T-helper 17 cell (primary cell): Measurements from ENCODE around the gene SKI. TPM values are rescaled to one million over a fixed set of nuclear protein-coding genes. Genes with fewer than 3 reads are reported as not detected.
"Not testable (repeated sequence)": the region's sequence is repeated elsewhere in the genome, so short reads cannot be mapped to it uniquely, and the experiment has no call there.

ENCODE experiments used
- ATAC-seq: fragments of 150-1000 bp; cut with Tn5 transposase; 2 replicates; pipeline ENCODE4 v1.10.0; 2021; ENCODE audit warnings: mild to moderate bottlenecking, moderate library complexity
- DNase-seq, 3 donors: peaks; one replicate each; pipeline versions ENCODE4 v3.0.0 to v3.0.0-alpha.2; 2020 to 2021
- H3K9me3 ChIP-seq: one replicate; pipeline ENCODE4 v1.7.0; 2013; ENCODE audit warnings: low read length, mild to moderate bottlenecking; ENCODE audit not compliant: control insufficient read depth, poor library complexity, severe bottlenecking
- H3K27ac Mint-ChIP-seq: one replicate; pipeline ENCODE4 v1.8.0; 2022; ENCODE audit warnings: mild to moderate bottlenecking, moderate library complexity, mixed read lengths
- H3K27me3 Mint-ChIP-seq: one replicate; pipeline ENCODE4 v1.8.0; 2022; ENCODE audit warnings: mixed read lengths
- H3K36me3 Mint-ChIP-seq: one replicate; pipeline ENCODE4 v1.8.0; 2022; ENCODE audit warnings: low read depth, mixed read lengths
- H3K4me1 Mint-ChIP-seq: one replicate; pipeline ENCODE4 v1.8.0; 2022; ENCODE audit warnings: mild to moderate bottlenecking, mixed read lengths
- H3K4me3 Mint-ChIP-seq: one replicate; pipeline ENCODE4 v1.8.0; 2022; ENCODE audit warnings: mild to moderate bottlenecking, moderate library complexity, mixed read lengths
- total RNA-seq, 4 donors: library from RNA in 2 of 4; stranded (reverse) in 2 of 4; gene quantifications; one replicate each; pipeline ENCODE4 v1.2.3 and lab custom pipeline; 2022 to 2026

SKI gene
- total RNA-seq, 2 donors from 2014 or later = 183 to 215 TPM

DNA sequence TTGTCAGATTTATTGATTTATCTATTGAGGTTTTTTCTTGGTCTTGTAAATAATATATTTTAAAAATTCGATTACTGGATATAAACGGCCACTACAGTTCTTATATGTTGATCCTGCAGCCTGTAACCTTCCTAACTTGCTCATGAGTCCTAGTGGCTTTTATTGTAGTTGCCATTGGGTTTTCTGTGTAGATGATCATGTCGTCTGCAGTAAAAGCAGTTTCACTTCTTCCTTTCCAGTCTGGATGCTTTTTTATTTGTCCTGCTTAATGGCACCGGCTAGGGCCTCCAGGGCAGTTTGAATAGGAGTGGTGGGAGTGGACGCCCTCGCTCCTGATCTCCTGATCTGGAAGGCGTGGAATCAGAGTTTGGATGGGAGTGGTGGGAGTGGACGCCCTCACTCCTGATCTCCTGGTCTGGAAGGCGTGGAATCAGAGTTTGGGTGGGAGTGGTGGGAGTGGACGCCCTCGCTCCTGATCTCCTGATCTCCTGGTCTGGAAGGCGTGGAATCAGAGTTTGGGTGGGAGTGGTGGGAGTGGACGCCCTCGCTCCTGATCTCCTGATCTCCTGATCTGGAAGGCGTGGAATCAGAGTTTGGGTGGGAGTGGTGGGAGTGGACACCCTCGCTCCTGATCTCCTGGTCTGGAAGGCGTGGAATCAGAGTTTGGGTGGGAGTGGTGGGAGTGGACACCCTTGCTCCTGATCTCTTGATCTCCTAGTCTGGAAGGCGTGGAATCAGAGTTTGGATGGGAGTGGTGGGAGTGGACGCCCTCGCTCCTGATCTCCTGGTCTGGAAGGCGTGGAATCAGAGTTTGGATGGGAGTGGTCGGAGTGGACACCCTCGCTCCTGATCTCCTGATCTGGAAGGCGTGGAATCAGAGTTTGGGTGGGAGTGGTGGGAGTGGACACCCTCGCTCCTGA is 33.6 kb downstream of the SKI start:
- Mint-ChIP-seq H3K4me1 (peaks cover 47% of the 10 kb centered on the region), H3K4me3 (peak overlapping the region; percentile 28), H3K27ac (peak overlapping the region; percentile 24)
- not testable (repeated sequence) for H3K27me3 Mint-ChIP-seq, DNase-seq, ATAC-seq, H3K36me3 Mint-ChIP-seq, H3K9me3 ChIP-seq

DNA sequence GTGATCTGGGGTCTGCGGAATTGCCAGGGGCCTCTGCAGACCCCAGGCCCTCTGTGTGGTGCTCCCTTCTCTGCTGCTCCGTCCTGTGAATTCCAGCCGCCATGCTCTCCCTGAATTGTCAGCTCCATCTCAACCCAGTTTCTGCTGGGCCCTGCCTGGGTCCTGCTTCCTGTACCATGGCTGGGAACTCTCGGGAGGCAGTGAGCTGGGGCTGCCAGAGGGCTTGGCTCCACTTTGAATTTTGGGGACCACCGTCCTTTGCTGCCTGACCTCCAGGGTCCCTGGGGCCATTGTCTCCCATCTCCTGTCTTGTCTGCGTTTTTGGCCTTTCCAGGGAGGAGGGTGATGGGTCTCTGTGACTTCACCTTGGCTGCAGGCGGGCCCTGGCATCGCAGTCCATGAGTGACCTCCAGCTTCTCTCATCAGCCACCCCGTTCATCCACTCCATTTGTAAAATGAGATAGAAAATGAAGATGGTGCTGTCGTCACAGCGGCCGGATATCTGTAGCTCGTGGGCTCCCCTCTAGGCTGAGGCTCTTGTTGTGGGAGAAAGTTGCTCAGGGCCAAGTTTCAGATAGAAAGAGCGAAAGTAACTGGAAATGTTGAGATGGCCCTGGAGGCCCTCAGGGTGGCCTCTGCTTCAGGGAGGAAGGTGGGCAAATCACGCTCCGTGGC is 38.3 kb downstream of the SKI start:
- no peaks in the 10 kb centered on the region for H3K9me3 ChIP-seq
- H3K4me3 Mint-ChIP-seq = peak overlapping the region; percentile 66
- peaks cover 47% of the 10 kb centered on the region for H3K4me1 Mint-ChIP-seq
- peaks cover 3% of the 10 kb centered on the region for H3K36me3 Mint-ChIP-seq
- DNase-seq (no peak), ATAC-seq (no peak)
- peak overlapping the region; percentile 68 for H3K27ac Mint-ChIP-seq
- no peaks in the 10 kb centered on the region for H3K27me3 Mint-ChIP-seq

DNA sequence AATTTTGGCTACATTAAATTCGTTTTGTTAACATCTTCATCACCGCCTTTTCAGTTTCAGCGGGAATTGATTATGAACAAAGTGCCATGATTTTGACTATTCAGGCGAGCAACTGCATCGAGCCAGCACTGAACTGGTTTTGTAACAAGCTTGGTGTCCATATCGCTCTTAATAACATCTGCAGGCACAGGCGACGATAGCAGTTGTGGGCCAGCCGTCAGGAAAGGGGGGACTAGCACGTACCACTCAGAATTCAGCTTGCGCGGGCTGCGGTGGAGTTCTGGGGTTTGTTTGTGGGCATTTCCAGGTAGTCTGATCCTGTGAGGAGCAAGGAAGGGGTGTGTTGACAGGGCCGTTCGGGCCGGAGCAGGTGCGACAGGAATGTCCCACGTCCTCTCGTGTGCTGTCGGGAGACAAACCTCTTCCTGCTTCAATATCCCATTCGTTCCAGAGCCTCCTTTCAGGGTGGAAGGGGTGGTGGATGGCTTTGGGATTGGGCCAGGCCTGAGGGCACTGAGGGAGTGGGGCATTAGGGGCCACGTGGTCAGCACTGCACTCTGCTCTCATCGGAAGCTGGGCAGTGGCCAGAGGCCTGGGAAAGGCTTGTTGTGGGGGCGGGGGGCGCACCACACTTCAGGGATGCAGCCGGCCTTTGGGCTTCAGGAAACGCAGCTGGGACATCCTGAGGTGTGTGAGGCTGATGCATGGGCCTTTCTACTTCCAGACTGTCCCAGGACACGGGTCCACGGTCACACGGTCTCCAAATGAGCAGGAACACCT is 39.1 kb downstream of the SKI start:
- Mint-ChIP-seq H3K4me1 (peaks cover 47% of the 10 kb centered on the region), H3K4me3 (peak overlapping the region; percentile 66), H3K27me3 (no peaks in the 10 kb centered on the region), H3K27ac (peak overlapping the region; percentile 68), H3K36me3 (peaks cover 3% of the 10 kb centered on the region)
- no peaks in the 10 kb centered on the region for H3K9me3 ChIP-seq
- DNase-seq (no peak), ATAC-seq (no peak)

- peak; percentile 7 for ATAC-seq
- peaks cover 3% of the 10 kb centered on the region for H3K36me3 Mint-ChIP-seq
- H3K4me1 Mint-ChIP-seq = peaks cover 47% of the 10 kb centered on the region
- DNase-seq = no peak
- no peaks in the 10 kb centered on the region for H3K27me3 Mint-ChIP-seq
- no peaks in the 10 kb centered on the region for H3K9me3 ChIP-seq
- peak overlapping the region; percentile 54 for H3K27ac Mint-ChIP-seq
- H3K4me3 Mint-ChIP-seq = peak overlapping the region; percentile 56
These were observed 39.7 kb downstream of the SKI start for GRCh38 chr1:2267862-2268261.

GRCh38 chr1:2268285-2269056 is 40.4 kb downstream of the SKI start:
- Mint-ChIP-seq H3K4me1 (peaks cover 48% of the 10 kb centered on the region), H3K36me3 (peaks cover 3% of the 10 kb centered on the region), H3K4me3 (peak overlapping the region; percentile 56), H3K27me3 (no peaks in the 10 kb centered on the region), H3K27ac (peak overlapping the region; percentile 53)
- no peaks in the 10 kb centered on the region for H3K9me3 ChIP-seq
- ATAC-seq = peak; percentile 13
- no peak for DNase-seq

- DNase-seq (no peak), ATAC-seq (no peak)
- H3K27me3 Mint-ChIP-seq = no peaks in the 10 kb centered on the region
- peaks cover 52% of the 10 kb centered on the region for H3K4me1 Mint-ChIP-seq
- H3K36me3 Mint-ChIP-seq = peaks cover 3% of the 10 kb centered on the region
- no peaks in the 10 kb centered on the region for H3K9me3 ChIP-seq
- H3K4me3 Mint-ChIP-seq = peak overlapping the region; percentile 56
- peak overlapping the region; percentile 53 for H3K27ac Mint-ChIP-seq
These were observed 41.2 kb downstream of the SKI start for GRCh38 chr1:2269193-2269921.

- peaks cover 52% of the 10 kb centered on the region for H3K4me1 Mint-ChIP-seq
- H3K36me3 Mint-ChIP-seq = peaks cover 3% of the 10 kb centered on the region
- DNase-seq (no peak), ATAC-seq (no peak)
- H3K27me3 Mint-ChIP-seq = no peaks in the 10 kb centered on the region
- H3K9me3 ChIP-seq = no peaks in the 10 kb centered on the region
- H3K27ac Mint-ChIP-seq = peak overlapping the region; percentile 61
- peak overlapping the region; percentile 62 for H3K4me3 Mint-ChIP-seq
These were observed 41.8 kb downstream of the SKI start for GRCh38 chr1:2269922-2270259.

GRCh38 chr1:2270260-2271100 is 42.4 kb downstream of the SKI start:
- peak; percentile 6 for ATAC-seq
- Mint-ChIP-seq H3K27me3 (no peaks in the 10 kb centered on the region), H3K4me1 (peaks cover 50% of the 10 kb centered on the region), H3K36me3 (no peaks in the 10 kb centered on the region), H3K4me3 (peak overlapping the region; percentile 62), H3K27ac (peak overlapping the region; percentile 61)
- no peaks in the 10 kb centered on the region for H3K9me3 ChIP-seq
- no peak for DNase-seq

DNA sequence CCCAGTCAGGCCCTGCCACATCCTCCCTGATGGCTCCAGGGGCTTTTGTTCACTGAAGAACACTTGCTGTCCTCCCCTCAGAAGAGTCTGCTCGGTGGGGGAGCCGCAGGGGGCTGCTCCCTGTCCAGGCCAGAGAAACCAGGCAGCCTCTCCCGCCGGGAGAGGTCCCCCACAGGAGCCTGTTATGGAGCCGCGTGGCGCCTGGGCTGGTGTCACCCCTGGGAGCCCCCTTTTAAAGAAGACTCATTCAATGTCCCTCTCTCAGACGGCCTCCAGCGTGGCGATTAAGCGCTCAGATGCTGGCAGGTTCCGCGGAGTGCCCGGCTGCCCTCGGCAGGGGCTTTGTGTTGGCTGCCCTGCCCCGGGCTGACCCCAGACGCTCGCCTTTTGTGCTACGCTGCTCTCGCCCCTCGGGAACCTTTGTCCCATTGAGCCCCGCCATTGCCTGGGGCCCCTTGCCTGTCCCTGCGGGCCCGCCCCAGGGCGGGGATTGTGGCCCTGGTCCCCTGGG is 43.1 kb downstream of the SKI start:
- H3K4me1 Mint-ChIP-seq = peaks cover 50% of the 10 kb centered on the region
- H3K4me3 Mint-ChIP-seq = no peak overlapping the region
- H3K36me3 Mint-ChIP-seq = no peaks in the 10 kb centered on the region
- ATAC-seq (no peak), DNase-seq (no peak)
- no peaks in the 10 kb centered on the region for H3K27me3 Mint-ChIP-seq
- no peaks in the 10 kb centered on the region for H3K9me3 ChIP-seq
- peak overlapping the region; percentile 8 for H3K27ac Mint-ChIP-seq

DNA sequence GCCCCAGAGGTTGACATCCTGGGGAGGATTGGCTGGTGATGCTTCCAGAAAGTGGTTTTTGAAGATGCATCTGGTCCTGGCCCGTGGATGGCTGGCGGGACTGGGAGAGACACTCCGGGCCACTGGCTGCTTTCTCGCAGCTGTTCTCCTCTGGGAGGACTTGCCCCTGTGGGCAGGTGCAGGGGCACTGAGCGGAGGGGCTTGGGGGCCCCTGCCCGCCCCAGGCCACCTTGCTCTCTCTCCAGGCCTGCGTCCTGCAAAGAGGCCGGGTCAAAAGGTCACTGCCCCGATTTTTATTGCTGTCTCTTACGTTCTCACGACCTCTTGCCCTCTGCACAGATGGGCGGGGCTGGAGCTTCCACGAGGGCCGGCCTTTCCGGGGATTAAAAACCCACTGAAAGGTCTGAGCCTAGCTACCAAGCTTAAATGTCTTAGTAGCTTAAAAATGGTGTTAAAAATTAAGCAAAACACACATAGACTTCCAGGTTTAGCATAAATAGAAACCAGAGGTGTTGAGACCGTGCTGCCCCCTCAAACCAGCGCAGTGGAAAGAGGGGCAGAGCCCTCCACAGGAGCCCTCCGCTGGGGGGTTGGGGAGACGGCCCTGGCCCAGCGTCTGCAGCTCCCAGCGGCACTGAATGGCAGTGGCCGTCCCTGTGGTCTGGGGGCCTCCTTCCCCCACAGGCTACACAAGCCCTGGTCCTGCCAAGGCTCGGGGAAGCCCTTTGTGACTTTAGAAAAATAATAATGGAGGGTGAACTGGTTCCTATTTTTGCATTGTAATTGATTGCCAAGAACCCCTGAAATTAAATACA is 43.9 kb downstream of the SKI start:
- peaks cover 49% of the 10 kb centered on the region for H3K4me1 Mint-ChIP-seq
- no peaks in the 10 kb centered on the region for H3K27me3 Mint-ChIP-seq
- H3K36me3 Mint-ChIP-seq = no peaks in the 10 kb centered on the region
- peak overlapping the region; percentile 41 for H3K4me3 Mint-ChIP-seq
- DNase-seq (no peak), ATAC-seq (no peak)
- peak overlapping the region; percentile 51 for H3K27ac Mint-ChIP-seq
- no peaks in the 10 kb centered on the region for H3K9me3 ChIP-seq
